ENCODE measurements around the gene PRICKLE2. TPM values are rescaled to one million over a fixed set of nuclear protein-coding genes. Genes with fewer than 3 reads are reported as not detected.

PRICKLE2 gene
- total RNA-seq, 1 experiment from 2014 or later = 5.6 TPM

GRCh38 chr3:64133272-64133671, 92.0 kb downstream of the PRICKLE2 start:
- H3K9me3 Mint-ChIP-seq = no peaks in the 10 kb centered on the region
- POLR2A ChIA-PET = no interaction called here
- DNase-seq (ENCODE audit: low spot score) = no peak

More at GRCh38 chr3:64133272-64133671, 92.0 kb downstream of the PRICKLE2 start:
- no peak for ATAC-seq
- Mint-ChIP-seq H3K4me1 (peaks cover 3% of the 10 kb centered on the region; the same call in 1 of the 2 replicates), H3K27ac (no peak overlapping the region), H3K27me3 (ENCODE audit: low read depth) (no peaks in the 10 kb centered on the region; the same call in 1 of the 2 replicates), H3K36me3 (no peaks in the 10 kb centered on the region), H3K4me3 (no peak overlapping the region)
- CTCF ChIA-PET = no interaction called here
- TF ChIP-seq ZNF532 (CRISPR knock-in tag; IDR thresholded peaks at IDR 0.05; ENCODE audit: borderline replicate concordance) (no peak), GTF2I (CRISPR knock-in tag; conservative IDR thresholded peaks at IDR 0.05) (no peak), ZNF423 (CRISPR knock-in tag; IDR thresholded peaks at IDR 0.05) (no peak), CREM (CRISPR knock-in tag; IDR thresholded peaks at IDR 0.05) (no peak), MLX (CRISPR knock-in tag; IDR thresholded peaks at IDR 0.05) (no peak), NR1H2 (CRISPR knock-in tag; IDR thresholded peaks at IDR 0.05) (no peak), ZBTB43 (CRISPR knock-in tag; IDR thresholded peaks at IDR 0.05) (no peak), STAT6 (CRISPR knock-in tag; conservative IDR thresholded peaks at IDR 0.05; ENCODE audit: low read depth) (no peak), ZNF219 (CRISPR knock-in tag; IDR thresholded peaks at IDR 0.05; ENCODE audit: borderline replicate concordance) (no peak), ZNF425 (CRISPR knock-in tag; conservative IDR thresholded peaks at IDR 0.05) (no peak)
